ENCODE measurements around the gene POLR2H.

DNA sequence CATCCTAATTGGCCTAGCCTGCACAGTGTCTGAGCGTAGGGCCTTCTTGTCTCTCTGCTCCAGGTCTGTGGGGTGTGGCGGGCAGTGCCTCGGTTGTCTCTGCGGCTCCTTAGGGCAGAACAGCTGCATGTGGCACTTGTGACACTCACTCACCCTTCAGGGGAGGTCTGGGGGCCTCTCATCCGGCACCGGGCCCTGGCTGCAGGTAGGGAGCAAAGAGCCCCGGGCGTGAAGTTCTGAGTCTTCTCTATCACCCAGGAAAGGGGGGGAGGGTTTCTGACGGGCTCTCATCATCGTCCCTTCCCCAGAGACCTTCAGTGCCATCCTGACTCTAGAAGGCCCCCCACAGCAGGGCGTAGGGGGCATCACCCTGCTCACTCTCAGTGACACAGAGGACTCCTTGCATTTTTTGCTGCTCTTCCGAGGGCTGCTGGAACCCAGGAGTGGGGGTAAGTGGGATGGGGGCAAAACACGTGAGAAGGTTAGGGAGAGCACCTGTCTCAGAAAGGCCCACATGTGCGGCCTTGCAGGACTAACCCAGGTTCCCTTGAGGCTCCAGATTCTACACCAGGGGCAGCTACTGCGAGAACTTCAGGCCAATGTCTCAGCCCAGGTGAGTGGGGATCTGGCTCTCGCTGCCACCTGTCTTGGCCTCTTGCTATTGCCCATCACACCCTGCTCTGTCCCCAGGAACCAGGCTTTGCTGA, 21.0 kb downstream of the POLR2H start:
- no peak for TF ChIP-seq EZH2phosphoT487 (IDR thresholded peaks at IDR 0.05; ENCODE audit: insufficient read depth, low read depth)
- no peak for TF ChIP-seq EZH2 (IDR thresholded peaks at IDR 0.05; ENCODE audit: insufficient read depth, poor library complexity, severe bottlenecking)

All from GM23248 (cell line).